ENCODE data around the gene CNTNAP2.

CNTNAP2 gene

DNA sequence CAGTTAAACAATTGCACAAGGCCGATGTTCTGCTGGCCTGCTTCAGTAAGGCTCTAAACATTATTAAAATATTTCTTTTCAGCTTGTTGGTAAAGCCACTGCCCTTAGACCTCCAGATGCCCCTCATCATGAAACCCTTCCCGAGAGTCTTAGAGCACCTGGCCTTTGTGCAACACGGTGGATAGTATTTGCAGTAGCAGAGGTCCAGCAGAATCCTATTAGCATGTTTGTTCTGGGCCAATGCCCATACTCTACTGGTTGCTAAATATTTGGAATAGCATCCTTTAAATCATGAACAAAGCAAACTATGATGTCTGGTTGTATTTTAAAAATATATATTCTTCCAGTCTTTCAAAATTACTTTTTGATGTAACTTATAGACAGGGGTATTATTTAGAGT is 584.6 kb downstream of the CNTNAP2 start:
- no peak overlapping the region for H3K4me3 ChIP-seq (ENCODE audit: low read depth, low read length)
- TF ChIP-seq, protein P1, sequence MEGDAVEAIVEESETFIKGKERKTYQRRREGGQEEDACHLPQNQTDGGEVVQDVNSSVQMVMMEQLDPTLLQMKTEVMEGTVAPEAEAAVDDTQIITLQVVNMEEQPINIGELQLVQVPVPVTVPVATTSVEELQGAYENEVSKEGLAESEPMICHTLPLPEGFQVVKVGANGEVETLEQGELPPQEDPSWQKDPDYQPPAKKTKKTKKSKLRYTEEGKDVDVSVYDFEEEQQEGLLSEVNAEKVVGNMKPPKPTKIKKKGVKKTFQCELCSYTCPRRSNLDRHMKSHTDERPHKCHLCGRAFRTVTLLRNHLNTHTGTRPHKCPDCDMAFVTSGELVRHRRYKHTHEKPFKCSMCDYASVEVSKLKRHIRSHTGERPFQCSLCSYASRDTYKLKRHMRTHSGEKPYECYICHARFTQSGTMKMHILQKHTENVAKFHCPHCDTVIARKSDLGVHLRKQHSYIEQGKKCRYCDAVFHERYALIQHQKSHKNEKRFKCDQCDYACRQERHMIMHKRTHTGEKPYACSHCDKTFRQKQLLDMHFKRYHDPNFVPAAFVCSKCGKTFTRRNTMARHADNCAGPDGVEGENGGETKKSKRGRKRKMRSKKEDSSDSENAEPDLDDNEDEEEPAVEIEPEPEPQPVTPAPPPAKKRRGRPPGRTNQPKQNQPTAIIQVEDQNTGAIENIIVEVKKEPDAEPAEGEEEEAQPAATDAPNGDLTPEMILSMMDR (IDR thresholded peaks at IDR 0.05; ENCODE audit: low read depth, low read length): no peak

- no peak overlapping the region for H3K4me3 ChIP-seq (ENCODE audit: low read depth, low read length)
- TF ChIP-seq, protein P1 (IDR thresholded peaks at IDR 0.05; ENCODE audit: low read depth, low read length): no peak
These were observed 586.3 kb downstream of the CNTNAP2 start for GRCh38 chr7:146702898-146703297.

GRCh38 chr7:146709451-146710027 is 592.9 kb downstream of the CNTNAP2 start:
- TF ChIP-seq, protein P1 (IDR thresholded peaks at IDR 0.05; ENCODE audit: low read depth, low read length): no peak
- H3K4me3 ChIP-seq (ENCODE audit: low read depth, low read length): no peak overlapping the region

GRCh38 chr7:146713205-146713604 is 596.6 kb downstream of the CNTNAP2 start:
- no peak overlapping the region for H3K4me3 ChIP-seq (ENCODE audit: low read depth, low read length)
- TF ChIP-seq, protein P1 (IDR thresholded peaks at IDR 0.05; ENCODE audit: low read depth, low read length): no peak

DNA sequence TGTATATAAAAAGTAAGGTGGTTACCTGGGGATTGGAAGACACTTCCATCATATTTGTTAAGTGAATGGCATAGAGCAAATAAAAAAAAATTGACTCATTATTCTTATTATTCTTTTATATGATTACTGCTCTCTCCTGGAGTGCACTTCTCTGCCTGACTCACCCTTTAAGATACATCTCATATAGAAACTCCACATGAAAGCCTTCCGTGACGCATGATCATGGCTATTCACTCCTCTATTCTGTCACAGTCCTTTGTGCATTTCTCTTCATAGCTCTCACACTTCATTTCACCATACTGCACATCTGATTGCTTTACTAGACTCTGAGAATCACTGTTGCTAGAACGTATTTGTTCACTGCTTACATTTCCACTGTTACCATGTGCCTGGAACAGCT is 597.3 kb downstream of the CNTNAP2 start:
- no peak overlapping the region for H3K4me3 ChIP-seq (ENCODE audit: low read depth, low read length)
- TF ChIP-seq, protein P1 (IDR thresholded peaks at IDR 0.05; ENCODE audit: low read depth, low read length): no peak

DNA sequence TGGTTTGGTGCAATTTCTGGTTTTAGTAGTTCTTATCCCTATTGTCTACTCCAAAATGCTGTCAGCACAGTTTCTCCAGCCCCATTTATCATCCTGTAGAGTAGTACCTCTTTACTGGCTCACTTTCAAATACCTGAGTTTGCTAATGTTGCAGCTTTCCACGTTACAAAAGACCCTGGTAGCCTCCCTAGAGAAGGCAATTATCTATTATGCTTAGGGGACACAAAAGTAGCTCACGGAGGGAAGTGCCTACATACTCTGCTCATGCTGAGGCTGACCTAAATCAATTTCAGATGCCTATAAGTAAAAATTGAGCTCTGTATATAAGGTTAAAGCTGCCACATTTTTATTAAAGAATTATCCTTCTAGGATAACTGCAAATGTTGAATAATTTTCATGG is 603.6 kb downstream of the CNTNAP2 start:
- no peak overlapping the region for H3K4me3 ChIP-seq (ENCODE audit: low read depth, low read length)
- TF ChIP-seq, protein P1 (IDR thresholded peaks at IDR 0.05; ENCODE audit: low read depth, low read length): no peak

- TF ChIP-seq, protein P1 (IDR thresholded peaks at IDR 0.05; ENCODE audit: low read depth, low read length): no peak
- H3K4me3 ChIP-seq (ENCODE audit: low read depth, low read length): no peak overlapping the region
These were observed 606.4 kb downstream of the CNTNAP2 start for GRCh38 chr7:146722986-146723385.

All from WI38 (cell line).